Activated naive CD4-positive, alpha-beta T cell treated with anti-CD3 and anti-CD28 coated beads, Interleukin-2, amount 50 U/mL, for 24 hours (primary cell): ENCODE measurements around the gene SOBP.
"Not testable (repeated sequence)": the region's sequence is repeated elsewhere in the genome, so short reads cannot be mapped to it uniquely, and the experiment has no call there.

ENCODE experiments used
- H3K27ac Mint-ChIP-seq: one replicate; pipeline ENCODE4 v1.8.0; 2021; ENCODE audit warnings: mild to moderate bottlenecking, mixed read lengths
- H3K27me3 Mint-ChIP-seq: one replicate; pipeline ENCODE4 v1.8.0; 2021; ENCODE audit warnings: mixed read lengths
- H3K36me3 Mint-ChIP-seq: one replicate; pipeline ENCODE4 v1.8.0; 2021; ENCODE audit warnings: mixed read lengths
- H3K4me1 Mint-ChIP-seq: one replicate; pipeline ENCODE4 v1.8.0; 2021; ENCODE audit warnings: mixed read lengths
- H3K4me3 Mint-ChIP-seq: one replicate; pipeline ENCODE4 v1.8.0; 2021; ENCODE audit warnings: mild to moderate bottlenecking, mixed read lengths
- H3K9me3 Mint-ChIP-seq: one replicate; pipeline ENCODE4 v1.8.0; 2021; ENCODE audit warnings: mixed read lengths

SOBP gene

GRCh38 chr6:107496892-107497684 lies 7.2 kb downstream of the SOBP start:
- H3K4me1 Mint-ChIP-seq, result no peaks in the 10 kb centered on the region
- H3K4me3 Mint-ChIP-seq, result no peak overlapping the region
- peaks cover 17% of the 10 kb centered on the region for H3K27me3 Mint-ChIP-seq
- no peak overlapping the region for H3K27ac Mint-ChIP-seq
- H3K36me3 Mint-ChIP-seq, result no peaks in the 10 kb centered on the region
- no peaks in the 10 kb centered on the region for H3K9me3 Mint-ChIP-seq

DNA sequence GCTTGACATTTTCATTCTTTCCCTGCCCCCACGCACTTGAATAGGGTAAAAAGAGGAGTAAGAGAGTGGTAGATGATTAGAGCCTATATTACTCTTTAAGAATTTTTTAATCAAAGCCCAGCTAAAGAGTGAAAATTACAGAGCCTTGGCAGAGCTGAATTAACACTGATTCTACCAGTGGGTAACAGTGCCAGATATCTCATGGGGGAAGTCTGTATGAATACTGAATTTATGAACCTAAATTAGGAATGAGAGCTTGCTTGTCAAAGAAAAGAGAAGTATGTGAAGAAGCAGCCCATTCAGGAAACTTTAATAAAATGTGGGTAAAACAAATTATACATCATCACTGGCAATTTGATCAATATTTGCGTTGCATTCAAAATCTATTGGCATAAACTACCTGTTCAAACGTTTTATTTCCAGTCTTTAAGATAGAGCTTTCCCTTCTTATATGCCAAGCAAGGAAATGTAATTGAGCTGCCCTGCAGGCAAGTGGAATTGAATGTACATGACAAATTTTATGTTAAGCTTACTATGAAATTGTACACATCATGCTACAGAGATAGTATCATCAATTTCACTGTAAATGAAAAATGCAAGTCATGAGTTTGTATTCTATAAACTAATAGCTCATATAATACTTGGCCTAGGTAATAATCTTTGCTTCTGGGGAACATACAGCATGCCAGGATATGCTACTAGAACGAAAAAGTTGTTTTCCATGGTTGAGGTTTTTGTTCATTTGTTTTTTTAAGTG lies 14.5 kb downstream of the SOBP start:
- Mint-ChIP-seq H3K27me3 (peaks cover 12% of the 10 kb centered on the region), H3K4me3 (no peak overlapping the region), H3K36me3 (no peaks in the 10 kb centered on the region), H3K27ac (no peak overlapping the region), H3K4me1 (no peaks in the 10 kb centered on the region), H3K9me3 (no peaks in the 10 kb centered on the region)

- Mint-ChIP-seq H3K4me3 (no peak overlapping the region), H3K36me3 (no peaks in the 10 kb centered on the region), H3K9me3 (no peaks in the 10 kb centered on the region), H3K27ac (no peak overlapping the region), H3K27me3 (peaks cover 12% of the 10 kb centered on the region), H3K4me1 (no peaks in the 10 kb centered on the region)
Measured at GRCh38 chr6:107506145-107506544, 16.2 kb downstream of the SOBP start.

DNA sequence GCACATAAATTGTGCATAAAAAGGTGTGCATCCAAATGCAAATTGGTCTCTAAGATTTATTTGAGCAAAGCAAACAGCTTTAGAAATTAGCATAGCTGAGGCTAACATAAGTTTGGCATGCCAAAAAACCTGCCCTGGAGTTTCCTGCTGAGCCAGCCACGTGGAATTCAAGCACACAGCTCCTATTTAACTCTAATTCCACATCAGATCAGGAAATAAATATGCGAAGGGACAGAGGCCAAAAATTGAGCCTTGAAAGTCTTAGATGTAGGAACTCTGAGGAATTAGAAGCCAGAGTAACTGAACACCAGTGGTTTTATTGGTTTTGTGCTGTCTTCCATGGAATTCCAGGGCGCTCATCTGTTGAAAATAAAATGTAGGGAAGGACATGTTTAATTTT lies 19.6 kb downstream of the SOBP start:
- Mint-ChIP-seq H3K27me3 (peaks cover 3% of the 10 kb centered on the region), H3K4me1 (no peaks in the 10 kb centered on the region), H3K9me3 (no peaks in the 10 kb centered on the region), H3K4me3 (no peak overlapping the region), H3K27ac (no peak overlapping the region), H3K36me3 (no peaks in the 10 kb centered on the region)

- Mint-ChIP-seq H3K27me3 (peaks cover 3% of the 10 kb centered on the region), H3K27ac (no peak overlapping the region), H3K4me1 (no peaks in the 10 kb centered on the region), H3K36me3 (peaks cover 2% of the 10 kb centered on the region), H3K9me3 (no peaks in the 10 kb centered on the region), H3K4me3 (no peak overlapping the region)
Measured at GRCh38 chr6:107510108-107510507, 20.2 kb downstream of the SOBP start.

DNA sequence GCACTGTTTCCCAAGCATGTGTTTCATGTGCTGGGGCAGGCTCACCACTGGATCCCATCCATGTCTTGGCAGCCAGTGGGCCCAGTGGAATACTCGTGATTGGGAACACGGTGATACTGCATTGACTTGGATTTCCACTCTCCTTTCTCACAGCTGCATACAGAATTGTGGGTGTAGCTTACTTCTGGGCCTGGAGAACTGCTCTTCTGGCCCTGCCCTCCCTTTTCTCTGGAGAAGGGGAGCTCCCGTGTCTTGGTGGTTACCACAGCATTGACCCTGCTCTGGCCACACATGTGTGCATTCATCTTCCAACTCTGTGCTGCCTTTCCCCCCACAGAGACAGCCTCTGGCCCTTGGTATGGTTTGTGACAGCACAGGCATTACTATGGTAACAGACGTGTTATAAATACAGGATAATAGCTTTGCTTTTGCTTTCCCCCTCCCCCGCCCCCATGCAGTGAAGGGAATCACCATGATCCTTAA lies 21.6 kb downstream of the SOBP start:
- H3K27ac Mint-ChIP-seq, result no peak overlapping the region
- H3K27me3 Mint-ChIP-seq, result peaks cover 3% of the 10 kb centered on the region
- H3K9me3 Mint-ChIP-seq, result peaks cover 7% of the 10 kb centered on the region
- no peak overlapping the region for H3K4me3 Mint-ChIP-seq
- H3K36me3 Mint-ChIP-seq, result peaks cover 6% of the 10 kb centered on the region
- no peaks in the 10 kb centered on the region for H3K4me1 Mint-ChIP-seq

DNA sequence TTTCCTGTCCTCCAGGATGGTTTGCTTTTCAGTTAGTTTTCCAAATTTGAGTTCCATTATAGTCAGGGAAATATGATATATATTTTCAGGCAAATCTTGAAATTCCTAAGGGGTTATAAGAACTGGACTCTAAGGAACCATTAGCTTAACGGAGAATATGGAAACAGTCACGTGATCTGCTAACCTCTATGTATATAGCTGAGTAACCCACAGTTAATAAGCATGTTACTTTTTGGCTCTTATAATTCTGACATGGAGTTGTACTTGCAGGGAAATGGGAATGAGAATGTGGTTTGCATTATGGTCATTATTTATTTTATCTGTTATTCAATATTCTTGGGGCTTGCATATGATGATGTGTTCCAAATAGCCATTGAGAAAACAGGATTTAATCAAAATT lies 23.3 kb downstream of the SOBP start:
- Mint-ChIP-seq H3K36me3 (peaks cover 6% of the 10 kb centered on the region), H3K4me3 (no peak overlapping the region), H3K27ac (no peak overlapping the region), H3K9me3 (peaks cover 16% of the 10 kb centered on the region), H3K4me1 (no peaks in the 10 kb centered on the region), H3K27me3 (peaks cover 3% of the 10 kb centered on the region)

DNA sequence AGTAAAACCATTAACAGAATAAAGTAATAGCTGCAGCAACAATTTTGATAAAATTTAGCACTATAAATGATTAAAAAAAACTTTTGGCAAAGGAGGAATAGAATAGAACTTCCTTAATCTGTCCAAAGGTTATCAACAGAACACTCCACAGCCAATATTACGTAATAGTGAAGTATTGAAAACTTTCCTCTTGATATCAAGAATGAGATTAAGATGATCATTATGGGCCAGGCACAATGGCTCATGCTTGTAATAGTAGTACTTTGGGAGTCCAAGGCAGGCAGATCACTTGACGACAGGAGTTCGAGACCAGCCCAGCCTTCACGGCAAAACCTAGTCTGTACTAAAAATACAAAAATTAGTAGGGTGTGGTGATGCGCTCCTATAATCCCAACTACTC lies 26.0 kb downstream of the SOBP start:
- Mint-ChIP-seq H3K9me3 (peaks cover 16% of the 10 kb centered on the region), H3K36me3 (peaks cover 6% of the 10 kb centered on the region), H3K27ac (no peak overlapping the region), H3K27me3 (peaks cover 3% of the 10 kb centered on the region), H3K4me3 (no peak overlapping the region), H3K4me1 (no peaks in the 10 kb centered on the region)

DNA sequence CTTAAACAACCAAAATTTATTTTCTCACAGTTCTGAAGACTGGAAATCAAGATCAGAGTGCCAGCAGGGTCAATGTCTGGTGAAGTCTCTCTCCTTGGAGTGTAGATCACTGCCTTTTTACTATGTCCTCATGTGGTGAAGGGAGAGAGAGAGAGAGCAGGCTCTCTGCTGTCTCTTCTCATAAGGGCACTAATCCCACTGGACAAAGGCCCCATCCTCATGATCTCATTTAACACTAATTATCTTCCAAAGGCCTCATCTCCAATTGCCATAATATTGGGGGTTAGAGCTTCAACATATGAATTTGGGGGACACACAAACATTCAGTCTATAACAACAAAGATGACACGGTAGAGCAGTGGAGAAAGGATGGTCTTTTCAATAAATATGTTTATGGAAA lies 27.4 kb downstream of the SOBP start:
- Mint-ChIP-seq H3K4me1 (no peaks in the 10 kb centered on the region), H3K27ac (no peak overlapping the region), H3K9me3 (peaks cover 16% of the 10 kb centered on the region), H3K36me3 (peaks cover 6% of the 10 kb centered on the region), H3K4me3 (no peak overlapping the region), H3K27me3 (peaks cover 3% of the 10 kb centered on the region)

GRCh38 chr6:107519224-107519623 lies 29.3 kb downstream of the SOBP start:
- H3K9me3 Mint-ChIP-seq, result peaks cover 16% of the 10 kb centered on the region
- H3K4me1 Mint-ChIP-seq, result not testable (repeated sequence)

GRCh38 chr6:107520706-107521105 lies 30.8 kb downstream of the SOBP start:
- H3K36me3 Mint-ChIP-seq, H3K4me1 Mint-ChIP-seq, H3K27me3 Mint-ChIP-seq, H3K4me3 Mint-ChIP-seq, H3K27ac Mint-ChIP-seq: not testable (repeated sequence)
- H3K9me3 Mint-ChIP-seq, result peaks cover 16% of the 10 kb centered on the region

More at GRCh38 chr6:107519224-107519623, 29.3 kb downstream of the SOBP start:
- not testable (repeated sequence) for H3K27ac Mint-ChIP-seq, H3K27me3 Mint-ChIP-seq, H3K4me3 Mint-ChIP-seq, H3K36me3 Mint-ChIP-seq

GRCh38 chr6:107523054-107523791 lies 33.3 kb downstream of the SOBP start:
- Mint-ChIP-seq H3K4me1 (no peaks in the 10 kb centered on the region), H3K27me3 (peaks cover 2% of the 10 kb centered on the region), H3K27ac (no peak overlapping the region), H3K36me3 (no peaks in the 10 kb centered on the region), H3K9me3 (no peaks in the 10 kb centered on the region), H3K4me3 (no peak overlapping the region)

GRCh38 chr6:107523794-107524193 lies 33.9 kb downstream of the SOBP start:
- Mint-ChIP-seq H3K4me1 (no peaks in the 10 kb centered on the region), H3K9me3 (no peaks in the 10 kb centered on the region), H3K4me3 (no peak overlapping the region), H3K27ac (no peak overlapping the region), H3K27me3 (peaks cover 2% of the 10 kb centered on the region), H3K36me3 (no peaks in the 10 kb centered on the region)

- H3K27ac Mint-ChIP-seq, result no peak overlapping the region
- H3K27me3 Mint-ChIP-seq, result peaks cover 2% of the 10 kb centered on the region
- no peak overlapping the region for H3K4me3 Mint-ChIP-seq
- H3K4me1 Mint-ChIP-seq, result no peaks in the 10 kb centered on the region
- H3K36me3 Mint-ChIP-seq, result no peaks in the 10 kb centered on the region
- H3K9me3 Mint-ChIP-seq, result no peaks in the 10 kb centered on the region
Measured at GRCh38 chr6:107524626-107525025, 34.7 kb downstream of the SOBP start.

- H3K27ac Mint-ChIP-seq, result no peak overlapping the region
- H3K9me3 Mint-ChIP-seq, result no peaks in the 10 kb centered on the region
- no peaks in the 10 kb centered on the region for H3K27me3 Mint-ChIP-seq
- H3K4me3 Mint-ChIP-seq, result no peak overlapping the region
- no peaks in the 10 kb centered on the region for H3K36me3 Mint-ChIP-seq
- no peaks in the 10 kb centered on the region for H3K4me1 Mint-ChIP-seq
Measured at GRCh38 chr6:107531868-107532267, 42.0 kb downstream of the SOBP start.

DNA sequence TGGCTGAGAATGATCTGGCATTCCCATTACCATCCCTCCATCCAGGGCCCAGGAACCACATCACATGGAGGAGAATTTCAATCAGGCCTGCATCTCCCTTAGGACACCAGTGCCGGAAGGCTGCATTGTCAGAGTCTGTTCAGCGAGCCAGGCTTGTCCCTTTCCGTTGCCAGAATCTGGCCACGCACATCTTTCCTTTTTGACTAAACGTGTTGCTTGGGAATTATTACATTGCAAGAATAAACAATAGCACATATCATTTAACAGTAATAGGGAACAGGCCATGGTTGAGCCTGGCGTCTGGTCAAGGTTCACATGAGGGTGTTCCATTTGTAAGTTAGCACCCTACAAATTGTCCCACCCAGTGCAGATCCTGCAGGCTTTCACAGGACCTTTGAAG lies 42.8 kb downstream of the SOBP start:
- H3K4me1 Mint-ChIP-seq, result no peaks in the 10 kb centered on the region
- H3K27me3 Mint-ChIP-seq, result no peaks in the 10 kb centered on the region
- H3K36me3 Mint-ChIP-seq, result no peaks in the 10 kb centered on the region
- H3K27ac Mint-ChIP-seq, result no peak overlapping the region
- H3K9me3 Mint-ChIP-seq, result no peaks in the 10 kb centered on the region
- H3K4me3 Mint-ChIP-seq, result no peak overlapping the region
